GM12878 (cell line): ENCODE results near the gene PPP4C. TPM values are rescaled to one million over a fixed set of nuclear protein-coding genes. Genes with fewer than 3 reads are reported as not detected.
A peak's percentile ranks its signal among the peaks of the same experiment; 100 is the strongest.

ENCODE experiments used
- ATAC-seq: fragments of 200-7000 bp; cut with Tn5 transposase; 3 replicates; pipeline ENCODE4 v1.9.1; 2020; ENCODE audit warnings: mild to moderate bottlenecking, moderate library complexity
- BruUV-seq: library from RNA; stranded (reverse); fragments of 400-500 nt; replicated peaks from 2 replicates; lab custom pipeline; 2021; lab: Mats Ljungman, UMichigan
- CTCF ChIA-PET: fragments of 300-600 bp; sonication (Branson Sonifier 250); formaldehyde crosslinking; extraction: SDS; loops from one replicate; lab custom pipeline; 2021; ENCODE audit warnings: inconsistent platforms; lab: Yijun Ruan, JAX
- POLR2A ChIA-PET: fragments of 350-600 bp; formaldehyde crosslinking; extraction: SDS; loops from one replicate; lab custom pipeline; 2021; ENCODE audit warnings: inconsistent platforms; lab: Charles Lee
- RAD21 ChIA-PET: fragments of 300-600 bp; sonication (Branson Sonifier 250); formaldehyde crosslinking; loops from one replicate; lab custom pipeline; 2023; ENCODE audit warnings: antibody characterized with exemption; ENCODE audit not compliant: unreplicated experiment; lab: Charles Lee
- SMC1A ChIA-PET: fragments of 300-600 bp; sonication (Branson Sonifier 250); formaldehyde crosslinking; loops from one replicate; lab custom pipeline; 2023; ENCODE audit not compliant: unreplicated experiment, uncharacterized antibody; lab: Charles Lee
- DNase-seq: peaks from one replicate; pipeline ENCODE4 v3.0.0-alpha.2; 2011; ENCODE audit warnings: low read depth, low spot score
- FAIRE-seq: peaks from 3 replicates; lab custom pipeline; 2011; peaks lifted over from hg19 to GRCh38; lab: Jason Lieb, UNC
- H2AFZ ChIP-seq: 2 replicates; pipeline ENCODE4 v1.6.0; 2011; ENCODE audit warnings: low read depth, low read length, control low read depth; ENCODE audit not compliant: control insufficient read depth
- H3K27ac ChIP-seq: 2 replicates; pipeline ENCODE4 v1.5.1; 2011; ENCODE audit warnings: control low read depth; ENCODE audit not compliant: control insufficient read depth, insufficient read depth
- H3K27me3 ChIP-seq, 2 experiments: replicated peaks in 1 of 2; 2 replicates each; pipeline versions ENCODE4 v1.6.0 to v1.6.1; 2011; ENCODE audit warnings: low read length in 1 of 2; ENCODE audit not compliant: control insufficient read depth in 2 of 2, insufficient read depth in 2 of 2
- H3K36me3 ChIP-seq, 2 experiments: 2 replicates each; pipeline ENCODE4 v1.5.1; 2011; ENCODE audit warnings: low read length in 1 of 2; ENCODE audit not compliant: control insufficient read depth in 2 of 2, insufficient read depth in 2 of 2
- H3K4me1 ChIP-seq: 2 replicates; pipeline ENCODE4 v1.6.1; 2011; ENCODE audit warnings: mild to moderate bottlenecking, low read length, moderate library complexity, mixed read lengths; ENCODE audit not compliant: control insufficient read depth, insufficient read depth
- H3K4me2 ChIP-seq: 2 replicates; pipeline ENCODE4 v1.6.0; 2011; ENCODE audit warnings: control low read depth; ENCODE audit not compliant: control insufficient read depth, insufficient read depth
- H3K4me3 ChIP-seq: fragments of 200-600 bp; sonication (generic); 2 replicates; pipeline ENCODE4 v1.5.1; 2016
- H3K79me2 ChIP-seq: 2 replicates; pipeline ENCODE4 v1.6.0; 2011; ENCODE audit warnings: low read length; ENCODE audit not compliant: control insufficient read depth, insufficient read depth
- H3K9ac ChIP-seq: 2 replicates; pipeline ENCODE4 v1.8.0; 2011; ENCODE audit warnings: low read length, control low read depth, mixed read lengths; ENCODE audit not compliant: control insufficient read depth, insufficient read depth
- H3K9me3 ChIP-seq: replicated peaks from 3 replicates; pipeline ENCODE4 v1.5.1; 2011; ENCODE audit warnings: mild to moderate bottlenecking, low read length; ENCODE audit not compliant: control insufficient read depth, insufficient read depth
- H4K20me1 ChIP-seq: 2 replicates; pipeline ENCODE4 v1.6.0; 2011; ENCODE audit not compliant: control insufficient read depth, insufficient read depth
- IKZF2 ChIP-seq, 2 experiments: fragments of 450-650 bp; IDR thresholded peaks; 2 replicates each; pipeline ENCODE4 v1.6.1; 2017; ENCODE audit warnings: mild to moderate bottlenecking in 2 of 2, moderate library complexity in 2 of 2
- IRF4 ChIP-seq: IDR thresholded peaks from 2 replicates; pipeline ENCODE4 v1.6.1; 2011; ENCODE audit warnings: low read depth, low read length
- NR2C2 ChIP-seq: IDR thresholded peaks from 2 replicates; pipeline ENCODE4 v1.6.1; 2011; ENCODE audit warnings: borderline replicate concordance, low read depth; ENCODE audit not compliant: control insufficient read depth, insufficient read length
- POLR2AphosphoS2 ChIP-seq: IDR thresholded peaks from 2 replicates; pipeline ENCODE4 v1.6.1; 2011; ENCODE audit warnings: low read depth, mild to moderate bottlenecking, low read length, improper control_type of control experiment, moderate library complexity
- SIN3A ChIP-seq: IDR thresholded peaks from 2 replicates; pipeline ENCODE4 v1.6.1; 2012; ENCODE audit warnings: low read depth, low read length, improper control_type of control experiment
- SREBF1 ChIP-seq: IDR thresholded peaks from 2 replicates; pipeline ENCODE4 v1.6.1; 2012; ENCODE audit warnings: mild to moderate bottlenecking, low read length
- USF2 ChIP-seq: IDR thresholded peaks from 2 replicates; pipeline ENCODE4 v1.6.1; 2011; ENCODE audit warnings: low read depth, low read length, improper control_type of control experiment, borderline replicate concordance
- ZNF207 ChIP-seq: fragments of 450-650 bp; IDR thresholded peaks from 2 replicates; pipeline ENCODE4 v1.6.1; 2014; ENCODE audit warnings: antibody characterized with exemption, mild to moderate bottlenecking, borderline replicate concordance
- WGBS: methylation state at CpG from one replicate; pipeline ENCODE4 v1.1.6; 2016; ENCODE audit warnings: low lambda C conversion rate; ENCODE audit not compliant: insufficient replicate concordance, insufficient coverage; ENCODE audit errors: missing lambda C conversion rate; 5-methylcytosine and 5-hydroxymethylcytosine counted together
- in situ Hi-C: fragments of 300-500 bp; cut with MboI; formaldehyde crosslinking; loops from 9 replicates; pipeline ENCODE4 v1.14.3; 2018; ENCODE audit warnings: mixed read lengths
- intact Hi-C: fragments of 100-400 bp; cut with micrococcal nuclease; formaldehyde crosslinking; loops from one replicate; pipeline ENCODE4 v1.14.2; 2022; ENCODE audit not compliant: unreplicated experiment
- polyA plus RNA-seq, 11 experiments: library from polyadenylated mRNA; depleted of rRNA in 4 of 11; unstranded in 6 of 11; stranded (reverse) in 5 of 11; fragments of >200 nt; fragmentation: Nextera tagmentation in 4 of 11; fragmentation: Illumina TruSeq in 1 of 11; extraction: Ambion mirVana in 4 of 11; extraction: Trizol in 1 of 11; gene quantifications; 1 replicate in 1 of 11; 2 replicates in 10 of 11; pipeline versions ENCODE4 v1.2.1 to v1.2.3, GENCODE V29; 2011 to 2016; ENCODE audit warnings: inconsistent platforms in 2 of 11, missing spikeins in 2 of 11, low read depth in 1 of 11
- total RNA-seq, 4 experiments: library from RNA; depleted of rRNA in 3 of 4; stranded (reverse); fragments of >200 nt in 3 of 4; fragmentation: Illumina TruSeq in 1 of 4; extraction: Trizol in 1 of 4; gene quantifications; 2 replicates each; pipeline versions ENCODE4 v1.2.1 to v1.2.3, GENCODE V29; 2013 to 2021
- TF ChIP-seq, protein P1 (sequence below): fragments of 450-650 bp; IDR thresholded peaks from 2 replicates; pipeline ENCODE4 v1.6.1; 2017; ENCODE audit warnings: mild to moderate bottlenecking, moderate library complexity

PPP4C gene
- total and polyA plus RNA-seq, 10 of the 15 experiments (the other 5 are each of a cell fraction or from before 2014, with no cell fraction given) = 2.7 to 240 (median 124) TPM

DNA sequence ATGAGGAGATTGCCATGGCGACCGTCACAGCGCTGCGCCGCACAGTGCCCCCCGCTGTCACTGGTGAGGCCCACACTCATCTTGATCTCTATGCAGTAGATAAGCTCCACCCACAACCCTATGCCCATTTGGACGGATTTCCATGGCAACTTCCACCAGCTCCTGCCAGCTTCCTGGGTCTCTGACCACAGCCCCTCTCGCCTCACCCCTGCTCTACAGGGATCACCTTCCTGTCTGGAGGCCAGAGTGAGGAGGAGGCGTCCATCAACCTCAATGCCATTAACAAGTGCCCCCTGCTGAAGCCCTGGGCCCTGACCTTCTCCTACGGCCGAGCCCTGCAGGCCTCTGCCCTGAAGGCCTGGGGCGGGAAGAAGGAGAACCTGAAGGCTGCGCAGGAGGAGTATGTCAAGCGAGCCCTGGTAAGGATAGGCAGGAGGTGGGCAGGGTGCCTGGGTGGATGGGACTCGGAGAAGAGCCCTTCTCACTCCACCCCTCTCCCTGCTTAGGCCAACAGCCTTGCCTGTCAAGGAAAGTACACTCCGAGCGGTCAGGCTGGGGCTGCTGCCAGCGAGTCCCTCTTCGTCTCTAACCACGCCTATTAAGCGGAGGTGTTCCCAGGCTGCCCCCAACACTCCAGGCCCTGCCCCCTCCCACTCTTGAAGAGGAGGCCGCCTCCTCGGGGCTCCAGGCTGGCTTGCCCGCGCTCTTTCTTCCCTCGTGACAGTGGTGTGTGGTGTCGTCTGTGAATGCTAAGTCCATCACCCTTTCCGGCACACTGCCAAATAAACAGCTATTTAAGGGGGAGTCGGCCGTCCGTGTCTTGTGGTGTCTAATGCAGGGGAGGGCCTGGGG is 6.0 kb upstream of the PPP4C start:
- ChIA-PET SMC1A (no interaction called here), RAD21 (no interaction called here)
- H3K79me2 ChIP-seq = peaks cover 56% of the 10 kb centered on the region

More for the DNA sequence above, 6.0 kb upstream of the PPP4C start:
- Histone ChIP-seq H3K4me3 (no peak overlapping the region; the same call in 1 of the 2 replicates), H2AFZ (no peak overlapping the region), H4K20me1 (peaks cover 24% of the 10 kb centered on the region), H3K9me3 (no peaks in the 10 kb centered on the region), H3K27ac (no peak overlapping the region), H3K27me3 (no peaks in the 10 kb centered on the region), H3K4me2 (peak overlapping the region; percentile 66), H3K9ac (no peak overlapping the region), H3K4me1 (peaks cover 24% of the 10 kb centered on the region), H3K36me3 (peaks cover 30 to 32% of the 10 kb centered on the region in 2 experiments)
- TSS peak; percentile 61 for BruUV-seq
- DNase-seq (no peak), ATAC-seq (no peak), FAIRE-seq (no peak)
- CTCF ChIA-PET = interaction anchor here (1.1 kb wide), 1 partner anchor 22 kb away, joined by 3 read pairs; the partner anchor contains the start of gene TBX6
- POLR2A ChIA-PET = interaction anchor here (1.2 kb wide), 1 partner anchor 14 kb away, joined by 3 read pairs; no protein-coding TSS in a partner anchor
- WGBS = 96% methylated on average over 31 of the region's 31 CpGs
- intact Hi-C loops (no loop called here), in situ Hi-C loops (no loop called here)
- no peak for TF ChIP-seq SREBF1
- TF ChIP-seq IRF4 = no peak
- TF ChIP-seq USF2 = no peak
- TF ChIP-seq, protein P1, sequence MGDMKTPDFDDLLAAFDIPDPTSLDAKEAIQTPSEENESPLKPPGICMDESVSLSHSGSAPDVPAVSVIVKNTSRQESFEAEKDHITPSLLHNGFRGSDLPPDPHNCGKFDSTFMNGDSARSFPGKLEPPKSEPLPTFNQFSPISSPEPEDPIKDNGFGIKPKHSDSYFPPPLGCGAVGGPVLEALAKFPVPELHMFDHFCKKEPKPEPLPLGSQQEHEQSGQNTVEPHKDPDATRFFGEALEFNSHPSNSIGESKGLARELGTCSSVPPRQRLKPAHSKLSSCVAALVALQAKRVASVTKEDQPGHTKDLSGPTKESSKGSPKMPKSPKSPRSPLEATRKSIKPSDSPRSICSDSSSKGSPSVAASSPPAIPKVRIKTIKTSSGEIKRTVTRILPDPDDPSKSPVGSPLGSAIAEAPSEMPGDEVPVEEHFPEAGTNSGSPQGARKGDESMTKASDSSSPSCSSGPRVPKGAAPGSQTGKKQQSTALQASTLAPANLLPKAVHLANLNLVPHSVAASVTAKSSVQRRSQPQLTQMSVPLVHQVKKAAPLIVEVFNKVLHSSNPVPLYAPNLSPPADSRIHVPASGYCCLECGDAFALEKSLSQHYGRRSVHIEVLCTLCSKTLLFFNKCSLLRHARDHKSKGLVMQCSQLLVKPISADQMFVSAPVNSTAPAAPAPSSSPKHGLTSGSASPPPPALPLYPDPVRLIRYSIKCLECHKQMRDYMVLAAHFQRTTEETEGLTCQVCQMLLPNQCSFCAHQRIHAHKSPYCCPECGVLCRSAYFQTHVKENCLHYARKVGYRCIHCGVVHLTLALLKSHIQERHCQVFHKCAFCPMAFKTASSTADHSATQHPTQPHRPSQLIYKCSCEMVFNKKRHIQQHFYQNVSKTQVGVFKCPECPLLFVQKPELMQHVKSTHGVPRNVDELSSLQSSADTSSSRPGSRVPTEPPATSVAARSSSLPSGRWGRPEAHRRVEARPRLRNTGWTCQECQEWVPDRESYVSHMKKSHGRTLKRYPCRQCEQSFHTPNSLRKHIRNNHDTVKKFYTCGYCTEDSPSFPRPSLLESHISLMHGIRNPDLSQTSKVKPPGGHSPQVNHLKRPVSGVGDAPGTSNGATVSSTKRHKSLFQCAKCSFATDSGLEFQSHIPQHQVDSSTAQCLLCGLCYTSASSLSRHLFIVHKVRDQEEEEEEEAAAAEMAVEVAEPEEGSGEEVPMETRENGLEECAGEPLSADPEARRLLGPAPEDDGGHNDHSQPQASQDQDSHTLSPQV = no peak
- 0 out of 2 replicates have a peak, but pooled peaks have one; percentile 62 for TF ChIP-seq POLR2AphosphoS2
- TF ChIP-seq NR2C2 = no peak
- TF ChIP-seq IKZF2 (IDR thresholded peaks at IDR 0.05) = no peak
- no peak for TF ChIP-seq SIN3A
- no peak for TF ChIP-seq ZNF207
